Vagina (tissue), 2 donors: Measurements from ENCODE around the gene VN1R4.

ENCODE experiments used
- POLR2A ChIP-seq, 2 donors: fragments of 450-650 bp; IDR thresholded peaks; one replicate each; pipeline ENCODE4 v1.6.1; 2017; ENCODE audit warnings: antibody characterized with exemption in 2 of 2, mild to moderate bottlenecking in 2 of 2, moderate library complexity in 2 of 2
- POLR2AphosphoS5 ChIP-seq, 2 donors: sonication (generic); formaldehyde crosslinking; IDR thresholded peaks; one replicate each; pipeline ENCODE4 v1.9.0; 2017; ENCODE audit warnings: antibody characterized with exemption in 2 of 2, mild to moderate bottlenecking in 2 of 2, low read depth in 1 of 2; ENCODE audit not compliant: insufficient read depth in 1 of 2
- TF ChIP-seq, protein P1 (sequence below), 3 experiments: fragments of 450-650 bp in 2 of 3; fragments of 200-600 bp in 1 of 3; sonication (generic) in 1 of 3; IDR thresholded peaks; one replicate each; pipeline ENCODE4 v1.5.1; 2017 to 2019; ENCODE audit warnings: antibody characterized with exemption in 3 of 3, mild to moderate bottlenecking in 2 of 3, moderate library complexity in 2 of 3

DNA sequence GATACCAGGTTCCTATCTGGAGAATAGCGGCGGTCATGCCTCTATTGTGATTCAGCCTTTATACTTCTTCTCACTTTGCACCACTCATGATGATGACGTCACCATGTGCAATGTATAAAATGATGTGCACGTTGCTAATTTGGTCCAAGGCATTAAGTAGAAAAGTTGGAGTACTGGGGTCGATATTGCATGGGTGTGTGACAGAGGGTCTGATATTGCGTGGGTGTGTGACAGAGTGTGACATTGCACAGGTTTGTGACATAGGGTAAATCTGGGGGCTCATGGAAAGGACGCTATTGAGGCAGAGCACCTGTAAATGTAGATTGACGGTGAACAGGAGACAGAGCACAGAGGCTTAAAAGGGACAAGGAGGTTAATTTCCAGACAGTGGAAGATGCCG is 4.5 kb upstream of the VN1R4 start:
- TF ChIP-seq, protein P1, sequence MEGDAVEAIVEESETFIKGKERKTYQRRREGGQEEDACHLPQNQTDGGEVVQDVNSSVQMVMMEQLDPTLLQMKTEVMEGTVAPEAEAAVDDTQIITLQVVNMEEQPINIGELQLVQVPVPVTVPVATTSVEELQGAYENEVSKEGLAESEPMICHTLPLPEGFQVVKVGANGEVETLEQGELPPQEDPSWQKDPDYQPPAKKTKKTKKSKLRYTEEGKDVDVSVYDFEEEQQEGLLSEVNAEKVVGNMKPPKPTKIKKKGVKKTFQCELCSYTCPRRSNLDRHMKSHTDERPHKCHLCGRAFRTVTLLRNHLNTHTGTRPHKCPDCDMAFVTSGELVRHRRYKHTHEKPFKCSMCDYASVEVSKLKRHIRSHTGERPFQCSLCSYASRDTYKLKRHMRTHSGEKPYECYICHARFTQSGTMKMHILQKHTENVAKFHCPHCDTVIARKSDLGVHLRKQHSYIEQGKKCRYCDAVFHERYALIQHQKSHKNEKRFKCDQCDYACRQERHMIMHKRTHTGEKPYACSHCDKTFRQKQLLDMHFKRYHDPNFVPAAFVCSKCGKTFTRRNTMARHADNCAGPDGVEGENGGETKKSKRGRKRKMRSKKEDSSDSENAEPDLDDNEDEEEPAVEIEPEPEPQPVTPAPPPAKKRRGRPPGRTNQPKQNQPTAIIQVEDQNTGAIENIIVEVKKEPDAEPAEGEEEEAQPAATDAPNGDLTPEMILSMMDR (IDR thresholded peaks at IDR 0.05) = no peak
- TF ChIP-seq POLR2A (IDR thresholded peaks at IDR 0.05) (no peak), POLR2AphosphoS5 (IDR thresholded peaks at IDR 0.05; ENCODE audit: insufficient read depth in 1 of 2, low read depth in 1 of 2) (no peak)
